HG02943 (cell line): ENCODE measurements around the gene LPCAT1.

Source experiments
- ATAC-seq: cut with Tn5 transposase; IDR thresholded peaks from one replicate; pipeline ENCODE4 v1.9.1; 2021; ENCODE audit warnings: mild to moderate bottlenecking, low read depth, moderate library complexity; ENCODE audit not compliant: unreplicated experiment

LPCAT1 gene

GRCh38 chr5:1555808-1556731 lies 32.3 kb upstream of the LPCAT1 start:
- ATAC-seq, result no peak

GRCh38 chr5:1555011-1555807 lies 31.4 kb upstream of the LPCAT1 start:
- no peak for ATAC-seq

- ATAC-seq, result no peak
Observed at GRCh38 chr5:1554410-1554967, 30.7 kb upstream of the LPCAT1 start.

- ATAC-seq, result no peak
Observed at GRCh38 chr5:1553539-1554409, 30.0 kb upstream of the LPCAT1 start.

GRCh38 chr5:1552521-1553255 lies 28.9 kb upstream of the LPCAT1 start:
- no peak for ATAC-seq

GRCh38 chr5:1551426-1552301 lies 27.9 kb upstream of the LPCAT1 start:
- ATAC-seq, result no peak

GRCh38 chr5:1550287-1551076 lies 26.7 kb upstream of the LPCAT1 start:
- no peak for ATAC-seq

GRCh38 chr5:1549475-1550030 lies 25.8 kb upstream of the LPCAT1 start:
- no peak for ATAC-seq

- ATAC-seq, result no peak
Observed at GRCh38 chr5:1548702-1549474, 25.1 kb upstream of the LPCAT1 start.

- no peak for ATAC-seq
Observed at GRCh38 chr5:1547655-1548054, 23.9 kb upstream of the LPCAT1 start.

- no peak for ATAC-seq
Observed at GRCh38 chr5:1547236-1547635, 23.5 kb upstream of the LPCAT1 start.

- no peak for ATAC-seq
Observed at GRCh38 chr5:1546556-1546955, 22.8 kb upstream of the LPCAT1 start.

GRCh38 chr5:1545805-1546355 lies 22.1 kb upstream of the LPCAT1 start:
- no peak for ATAC-seq

GRCh38 chr5:1545126-1545804 lies 21.5 kb upstream of the LPCAT1 start:
- no peak for ATAC-seq

GRCh38 chr5:1544294-1544961 lies 20.7 kb upstream of the LPCAT1 start:
- no peak for ATAC-seq
